GM21515 (cell line): ENCODE measurements around the gene RAB10.
"Not testable (repeated sequence)": the region's sequence is repeated elsewhere in the genome, so short reads cannot be mapped to it uniquely, and the experiment has no call there.

ENCODE experiments used
- ATAC-seq: cut with Tn5 transposase; IDR thresholded peaks from one replicate; pipeline ENCODE4 v1.9.1; 2021; ENCODE audit not compliant: unreplicated experiment

RAB10 gene

DNA sequence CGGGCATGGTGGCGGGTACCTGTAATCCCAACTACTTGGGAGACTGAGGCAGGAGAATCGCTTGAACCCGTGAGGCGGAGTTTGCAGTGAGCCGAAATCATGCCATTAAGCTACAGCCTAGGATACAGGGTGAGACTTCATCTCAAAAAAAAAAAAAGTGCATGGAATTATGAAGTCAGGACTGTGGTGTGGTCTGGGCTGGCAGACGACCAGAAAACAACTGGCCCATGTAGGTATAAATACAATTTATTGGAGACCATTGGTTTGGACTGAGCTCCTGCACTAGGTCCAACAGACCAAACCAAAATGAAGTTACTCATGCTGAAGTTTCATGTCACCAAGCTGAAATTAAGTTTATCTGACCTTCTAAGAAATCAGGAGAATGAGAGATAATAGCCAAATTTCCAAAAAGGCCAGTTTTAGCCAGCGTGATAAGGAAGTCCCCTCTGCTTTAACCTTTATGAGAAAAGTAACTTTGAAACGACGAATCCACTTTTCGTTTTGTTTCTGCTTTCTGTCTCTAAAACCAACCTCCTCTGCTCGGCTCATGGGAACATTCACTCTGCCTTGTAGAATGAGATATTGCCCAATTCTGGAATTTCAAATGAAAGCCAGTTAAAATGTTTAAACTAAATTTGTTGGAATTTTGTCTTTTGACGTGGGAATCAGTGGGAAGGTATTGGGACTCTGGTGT, 17.7 kb upstream of the RAB10 start:
- ATAC-seq = no peak

GRCh38 chr2:26016706-26017045, 17.2 kb upstream of the RAB10 start:
- ATAC-seq = not testable (repeated sequence)

GRCh38 chr2:26017464-26018183, 16.3 kb upstream of the RAB10 start:
- ATAC-seq = no peak

DNA sequence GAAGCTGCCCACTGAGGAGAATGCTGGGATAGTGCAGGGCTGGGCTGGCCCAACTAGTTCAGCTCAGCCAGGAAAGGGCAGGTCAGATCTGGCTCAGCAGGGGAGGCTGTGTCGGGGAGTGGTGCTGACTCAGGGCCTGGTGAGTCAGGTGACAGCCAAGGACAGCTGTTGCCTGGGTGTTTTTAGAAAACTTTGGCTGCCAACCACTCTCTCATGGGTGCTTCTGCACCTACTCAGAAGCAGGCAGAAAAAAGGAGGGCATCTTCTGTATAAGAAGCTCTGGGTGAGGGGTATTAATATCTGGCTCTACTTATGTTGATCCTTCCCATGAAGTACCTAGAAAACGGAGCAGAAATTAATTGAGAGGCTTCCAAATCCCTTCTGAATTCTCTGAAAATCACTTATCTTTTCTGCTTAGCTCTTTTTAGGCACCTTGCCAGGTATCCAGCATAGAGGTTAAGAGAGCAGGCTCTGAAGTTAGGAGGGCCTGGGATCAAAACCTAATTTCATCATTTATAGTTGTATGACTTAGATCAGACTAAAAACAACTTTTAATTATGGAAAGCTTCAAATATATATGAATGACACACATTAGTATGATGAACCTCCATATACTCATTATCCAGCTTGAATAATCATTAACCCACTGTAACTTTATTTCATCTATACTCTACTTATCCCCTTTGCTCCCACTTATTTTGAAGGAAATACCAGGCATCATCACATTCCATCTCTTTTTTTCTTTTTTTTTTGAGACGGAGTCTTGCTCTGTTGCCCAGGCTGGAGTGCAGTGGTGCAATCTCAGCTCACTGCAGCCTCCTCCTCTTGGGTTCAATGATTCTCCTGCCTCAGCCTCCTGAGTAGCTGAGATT, 15.5 kb upstream of the RAB10 start:
- no peak for ATAC-seq

- no peak for ATAC-seq
Measured at GRCh38 chr2:26020231-26020640, 13.6 kb upstream of the RAB10 start.

GRCh38 chr2:26024260-26024659, 9.6 kb upstream of the RAB10 start:
- no peak for ATAC-seq

GRCh38 chr2:26025509-26025908, 8.4 kb upstream of the RAB10 start:
- no peak for ATAC-seq

- ATAC-seq = not testable (repeated sequence)
Measured at GRCh38 chr2:26028083-26028482, 5.8 kb upstream of the RAB10 start.

- ATAC-seq = not testable (repeated sequence)
Measured at GRCh38 chr2:26032586-26033269, 1.2 kb upstream of the RAB10 start.

DNA sequence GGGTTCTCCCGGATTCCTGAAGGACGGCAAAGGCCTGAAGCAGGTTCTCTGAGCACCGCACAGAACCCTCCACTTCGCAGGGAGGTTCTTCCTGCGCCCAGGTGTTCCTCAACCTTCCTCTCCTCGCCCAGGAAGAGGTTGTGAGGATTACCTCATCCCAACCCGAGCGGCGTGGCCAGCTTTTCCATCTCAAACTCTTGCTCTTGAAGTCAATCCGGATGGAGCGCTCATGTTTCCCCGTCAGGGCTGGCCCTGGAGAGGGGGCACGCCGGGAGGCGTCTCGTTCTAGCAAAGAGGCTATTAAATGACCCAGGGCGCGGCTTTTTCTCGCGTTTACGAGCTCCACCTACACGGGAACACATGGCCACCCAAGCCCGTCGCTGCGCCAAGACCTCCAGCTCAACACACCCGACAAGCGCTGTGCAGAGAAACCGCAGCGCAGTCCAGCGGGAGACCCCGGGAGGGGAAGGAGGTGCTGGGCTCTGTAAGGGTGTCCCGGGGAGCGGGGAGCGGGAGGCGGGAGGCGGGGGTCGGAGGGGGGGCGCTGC, 540 bp upstream of the RAB10 start:
- peak; percentile 21 for ATAC-seq

DNA sequence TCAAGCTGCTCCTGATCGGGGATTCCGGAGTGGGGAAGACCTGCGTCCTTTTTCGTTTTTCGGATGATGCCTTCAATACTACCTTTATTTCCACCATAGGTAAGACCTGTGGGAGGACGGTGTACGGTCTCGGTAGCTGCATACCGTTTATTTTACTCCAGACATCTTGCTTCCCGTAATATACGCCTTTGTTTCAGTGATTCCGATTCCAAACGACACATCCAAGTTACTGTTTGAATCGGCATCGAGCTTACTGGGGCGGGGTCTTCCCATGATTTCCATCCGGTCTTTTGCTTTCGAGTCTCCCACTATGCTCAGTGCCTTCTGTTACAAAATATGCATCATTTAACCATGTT, 731 bp downstream of the RAB10 start:
- ATAC-seq = no peak

- no peak for ATAC-seq
Measured at GRCh38 chr2:26035090-26035743, 1.3 kb downstream of the RAB10 start.

- ATAC-seq = no peak
Measured at GRCh38 chr2:26039603-26040323, 5.9 kb downstream of the RAB10 start.

GRCh38 chr2:26043109-26043508, 9.2 kb downstream of the RAB10 start:
- ATAC-seq = no peak

DNA sequence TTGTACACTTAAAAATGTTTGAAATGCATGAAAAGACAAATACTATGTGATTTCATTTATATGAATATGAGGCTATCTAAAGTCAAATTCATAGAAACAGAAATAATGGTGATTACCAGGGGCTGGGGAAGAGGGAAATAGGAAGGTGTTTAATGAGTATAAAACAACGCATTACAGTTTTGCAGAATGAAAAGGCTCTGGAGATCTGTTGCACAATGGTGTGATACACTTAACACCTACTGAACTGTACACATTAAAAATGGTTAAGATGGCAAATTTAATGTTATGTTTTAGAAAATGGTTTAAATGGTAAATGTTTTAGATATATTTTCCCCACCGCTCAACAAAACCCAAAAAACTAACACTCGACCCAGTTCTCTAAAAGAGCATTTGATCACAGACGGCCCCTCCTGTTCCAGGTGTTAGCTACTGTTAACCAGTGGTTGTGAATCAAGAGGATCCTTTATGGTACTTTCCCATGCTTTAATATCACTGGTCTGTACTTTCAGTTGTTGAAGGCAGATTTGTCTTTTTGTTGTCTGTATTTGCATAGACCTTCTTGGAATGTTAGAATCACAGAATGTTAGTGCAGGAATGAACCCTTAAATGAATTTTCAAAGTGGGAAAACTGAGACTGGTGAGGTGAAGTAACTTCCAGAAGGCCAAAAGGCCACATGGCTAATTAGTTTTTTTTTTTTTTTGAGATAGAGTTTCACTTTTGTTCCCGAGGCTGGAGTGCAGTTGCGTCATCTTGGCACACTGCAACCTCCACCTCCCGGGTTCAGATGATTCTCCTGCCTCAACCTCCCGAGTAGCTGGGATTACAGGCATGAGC, 10.2 kb downstream of the RAB10 start:
- no peak for ATAC-seq

DNA sequence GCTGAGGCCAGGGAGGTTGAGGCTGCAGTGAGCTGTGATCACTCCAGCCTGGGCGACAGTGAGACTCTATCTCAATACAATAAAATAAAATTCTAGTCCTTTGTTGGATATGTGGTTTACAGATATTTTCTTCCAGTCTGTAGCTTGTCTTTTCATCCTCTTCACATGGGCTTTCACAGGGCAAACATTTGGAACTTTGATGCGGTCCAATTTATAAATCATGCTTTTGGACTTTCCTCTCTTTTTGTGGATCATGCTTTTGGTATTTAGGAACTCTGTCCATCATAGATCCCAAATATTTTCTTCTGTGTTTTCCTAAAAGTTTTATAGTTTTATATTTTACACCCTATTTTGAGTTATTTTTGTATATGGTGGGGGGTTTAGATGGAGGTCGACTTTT, 14.9 kb downstream of the RAB10 start:
- ATAC-seq = no peak

DNA sequence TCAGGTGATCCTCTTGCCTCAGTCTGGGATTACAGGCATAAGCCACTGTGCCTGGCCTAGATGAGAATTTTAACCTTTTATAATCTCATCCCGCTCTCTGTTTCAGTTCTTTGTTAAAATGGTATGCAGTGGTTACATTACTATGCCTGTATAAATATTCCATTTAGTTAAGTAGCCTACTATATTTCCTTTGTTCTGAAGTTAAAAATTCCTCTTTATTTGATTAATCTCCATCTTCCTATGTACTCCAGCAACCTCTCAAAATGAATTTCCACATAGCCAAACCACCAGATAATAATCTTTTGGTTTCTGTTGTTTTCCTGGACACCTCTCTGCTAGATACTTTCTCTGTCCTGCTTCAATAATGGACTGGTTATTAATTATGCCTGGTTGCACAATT, 15.8 kb downstream of the RAB10 start:
- ATAC-seq = no peak

GRCh38 chr2:26052740-26053139, 18.9 kb downstream of the RAB10 start:
- no peak for ATAC-seq
